Stimulated activated CD4-positive, alpha-beta T cell treated with anti-CD3 and anti-CD28 coated beads, TNF-alpha, amount 100 ng/mL, for 24 hours (primary cell): ENCODE measurements around the gene C7orf57.

Experiments used
- DNase-seq, 3 experiments: peaks; one replicate each; pipeline ENCODE4 v3.0.0-alpha.2; 2020; ENCODE audit warnings: low read depth in 3 of 3

The C7orf57 gene

GRCh38 chr7:48109848-48110663 lies 74.7 kb downstream of the C7orf57 start:
- DNase-seq = peak; percentile 72 to 86 (median 83)

- DNase-seq = no peak
Measured at GRCh38 chr7:48110868-48111267, 75.5 kb downstream of the C7orf57 start.
